Effector memory CD4-positive, alpha-beta T cell (primary cell): ENCODE results near the gene RAB39B.
"Not testable (repeated sequence)": the region's sequence is repeated elsewhere in the genome, so short reads cannot be mapped to it uniquely, and the experiment has no call there.

Source experiments
- DNase-seq, 3 donors: peaks; one replicate each; pipeline ENCODE4 v3.0.0-alpha.2; 2020
- H3K27ac ChIP-seq: 2 replicates; pipeline ENCODE4 v1.7.0; 2013; ENCODE audit warnings: mild to moderate bottlenecking, low read length, moderate library complexity; ENCODE audit not compliant: insufficient read depth, poor library complexity, severe bottlenecking
- H3K27me3 ChIP-seq: replicated peaks from 2 replicates; pipeline ENCODE4 v1.7.0; 2013; ENCODE audit warnings: mild to moderate bottlenecking, low read length; ENCODE audit not compliant: insufficient read depth, control insufficient read depth, poor library complexity, severe bottlenecking
- H3K36me3 ChIP-seq: 2 replicates; pipeline ENCODE4 v1.7.0; 2013; ENCODE audit warnings: mild to moderate bottlenecking, low read length, moderate library complexity; ENCODE audit not compliant: control insufficient read depth, insufficient read depth
- H3K4me1 ChIP-seq: 2 replicates; pipeline ENCODE4 v1.7.0; 2013; ENCODE audit warnings: low read length, mild to moderate bottlenecking; ENCODE audit not compliant: control insufficient read depth, insufficient read depth, poor library complexity, severe bottlenecking
- H3K4me3 ChIP-seq: 2 replicates; pipeline ENCODE4 v1.7.0; 2013; ENCODE audit warnings: low read length, low read depth, mild to moderate bottlenecking; ENCODE audit not compliant: insufficient read depth, poor library complexity, severe bottlenecking
- H3K9me3 ChIP-seq: 2 replicates; pipeline ENCODE4 v1.7.0; 2013; ENCODE audit warnings: mild to moderate bottlenecking, low read length, moderate library complexity; ENCODE audit not compliant: control insufficient read depth
- total RNA-seq, 3 donors: gene quantifications; one replicate each; lab custom pipeline; 2026; lab: John Stamatoyannopoulos, UW

Gene RAB39B, protein sequence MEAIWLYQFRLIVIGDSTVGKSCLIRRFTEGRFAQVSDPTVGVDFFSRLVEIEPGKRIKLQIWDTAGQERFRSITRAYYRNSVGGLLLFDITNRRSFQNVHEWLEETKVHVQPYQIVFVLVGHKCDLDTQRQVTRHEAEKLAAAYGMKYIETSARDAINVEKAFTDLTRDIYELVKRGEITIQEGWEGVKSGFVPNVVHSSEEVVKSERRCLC
- 9.1 to 13.4 (median 11.4) reads per million in 3 donors for total RNA-seq

DNA sequence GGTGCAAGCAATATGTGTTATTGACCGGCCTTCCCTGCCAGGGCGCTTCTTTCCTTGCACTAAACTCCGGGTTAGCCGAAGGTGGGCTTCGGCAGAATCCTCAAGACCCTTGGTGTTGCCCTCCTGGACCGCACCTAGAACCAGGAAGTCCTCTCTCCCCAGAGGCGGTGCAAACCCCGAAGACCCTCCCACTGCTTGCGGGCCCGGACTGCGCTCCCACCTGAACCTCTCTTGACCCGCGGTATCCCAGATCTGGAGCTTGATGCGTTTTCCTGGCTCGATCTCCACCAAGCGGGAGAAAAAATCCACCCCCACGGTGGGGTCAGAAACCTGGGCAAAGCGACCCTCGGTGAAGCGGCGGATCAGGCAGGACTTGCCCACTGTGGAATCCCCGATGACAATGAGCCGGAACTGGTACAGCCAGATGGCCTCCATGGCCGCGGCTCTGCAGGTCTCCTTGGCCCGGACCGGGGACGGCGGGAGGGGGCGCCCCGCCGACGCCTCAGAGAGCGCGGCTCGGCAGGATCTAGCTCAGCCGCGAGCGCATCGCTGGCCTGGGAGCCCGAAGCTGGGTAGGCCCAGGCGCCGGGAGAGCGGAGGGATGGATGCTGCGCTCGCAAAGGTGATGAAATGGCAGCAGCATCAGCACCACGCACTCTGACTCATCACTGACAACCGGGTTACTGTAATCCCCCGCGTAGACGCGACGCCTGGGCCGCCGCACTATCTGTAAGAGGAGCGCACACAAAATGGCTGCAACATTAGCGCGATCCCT is at the start of gene RAB39B:
Gene RAB39B (minus strand): TSS at position 638 of the 775 bp plus-strand sequence. CDS start 203 bp downstream, at position 435.
- H3K9me3 ChIP-seq = no peaks in the 10 kb centered on the region
- no peaks in the 10 kb centered on the region for H3K27me3 ChIP-seq
- H3K36me3 ChIP-seq = no peaks in the 10 kb centered on the region
- peak within 1 kb of the TSS; percentile 91 for H3K27ac ChIP-seq
- peak; percentile 28 to 54 (median 49) for DNase-seq
- H3K4me1 ChIP-seq = peaks cover 3% of the 10 kb centered on the region
- peak within 1 kb of the TSS; percentile 63 for H3K4me3 ChIP-seq

DNA sequence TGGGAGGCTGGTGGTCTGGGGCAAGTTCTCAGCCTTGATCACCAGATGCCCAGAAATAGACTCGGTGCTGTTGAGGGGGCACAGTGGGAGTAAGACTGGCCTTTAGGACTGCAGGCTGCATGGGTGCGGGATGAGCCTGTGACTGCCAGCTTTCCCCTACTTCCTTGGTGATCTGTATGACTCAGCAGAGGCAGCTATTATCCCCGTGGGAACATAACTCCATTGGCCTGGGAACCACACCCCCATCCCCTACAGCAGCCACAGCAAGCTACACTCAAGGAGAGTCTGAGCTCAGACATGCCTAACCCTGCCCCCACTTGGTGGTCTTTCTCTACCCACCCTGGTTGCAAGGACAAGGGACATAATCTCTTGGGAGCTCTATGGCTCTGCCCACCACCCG is 49.5 kb upstream of the RAB39B start:
- no peak for DNase-seq
- Histone ChIP-seq H3K4me3 (no peak overlapping the region), H3K9me3 (no peaks in the 10 kb centered on the region), H3K27me3 (no peaks in the 10 kb centered on the region), H3K36me3 (no peaks in the 10 kb centered on the region), H3K27ac (no peak overlapping the region), H3K4me1 (no peaks in the 10 kb centered on the region)

DNA sequence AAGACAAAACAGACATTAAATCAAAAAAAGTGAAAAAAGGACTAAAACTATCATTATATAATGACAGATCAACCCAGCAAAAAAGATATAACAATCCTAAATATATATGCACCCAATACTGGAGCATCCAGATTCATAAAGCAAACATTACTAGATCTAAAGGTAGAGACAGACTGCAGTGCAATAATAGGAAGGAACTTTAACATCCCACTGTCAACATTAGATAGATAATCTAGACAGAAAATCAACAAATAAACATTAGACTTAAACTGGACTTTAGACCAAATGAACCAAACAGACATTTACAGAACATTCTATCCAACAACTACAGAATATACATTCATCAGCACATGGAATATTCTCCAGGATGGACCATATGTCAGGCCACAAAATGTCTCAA is 29.5 kb upstream of the RAB39B start:
- H3K27ac ChIP-seq = no peak overlapping the region
- no peaks in the 10 kb centered on the region for H3K4me1 ChIP-seq
- H3K4me3 ChIP-seq = no peak overlapping the region
- H3K27me3 ChIP-seq = no peaks in the 10 kb centered on the region
- DNase-seq = no peak
- H3K36me3 ChIP-seq = no peaks in the 10 kb centered on the region
- no peaks in the 10 kb centered on the region for H3K9me3 ChIP-seq

DNA sequence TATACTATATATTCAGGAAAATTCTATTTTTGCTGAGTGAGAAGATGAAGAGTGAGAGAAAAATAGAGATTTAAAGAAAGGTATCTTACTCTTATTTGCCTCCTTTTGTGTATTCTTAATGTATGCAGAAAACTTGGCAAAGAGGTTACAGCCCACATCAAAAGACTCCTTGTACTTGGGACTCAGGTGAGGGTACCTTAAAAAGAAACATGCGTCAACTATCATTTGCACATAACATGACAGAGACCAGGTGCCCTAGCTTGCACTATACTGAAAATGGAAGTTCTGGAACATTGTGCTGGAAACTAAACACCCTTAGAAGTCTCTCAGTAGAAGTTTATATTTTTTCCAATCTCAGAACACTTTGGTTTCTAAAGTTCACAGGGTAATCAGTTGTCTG is 15.6 kb upstream of the RAB39B start:
- no peaks in the 10 kb centered on the region for H3K36me3 ChIP-seq
- H3K4me1 ChIP-seq = no peaks in the 10 kb centered on the region
- H3K9me3 ChIP-seq = no peaks in the 10 kb centered on the region
- no peaks in the 10 kb centered on the region for H3K27me3 ChIP-seq
- DNase-seq = no peak
- H3K4me3 ChIP-seq = no peak overlapping the region
- no peak overlapping the region for H3K27ac ChIP-seq

DNA sequence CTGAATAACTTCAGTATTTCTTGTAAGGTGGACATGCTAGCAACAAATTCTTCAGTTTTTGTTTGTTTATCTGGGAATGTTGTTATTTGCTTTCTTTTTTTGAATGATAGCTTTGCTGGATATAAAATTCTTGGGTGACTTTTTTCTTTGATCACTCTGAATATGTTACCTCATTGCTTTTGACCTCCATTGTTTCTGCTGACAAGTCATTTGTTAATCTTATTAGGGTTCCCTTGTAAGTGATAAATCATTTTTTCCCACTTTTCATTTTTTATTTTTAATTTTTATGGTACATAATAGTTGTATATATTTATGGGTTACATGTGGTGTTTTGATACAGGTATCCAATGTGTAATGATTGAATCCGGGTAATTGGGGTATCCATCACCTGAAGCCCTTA is 6.7 kb upstream of the RAB39B start:
- H3K27me3 ChIP-seq = no peaks in the 10 kb centered on the region

DNA sequence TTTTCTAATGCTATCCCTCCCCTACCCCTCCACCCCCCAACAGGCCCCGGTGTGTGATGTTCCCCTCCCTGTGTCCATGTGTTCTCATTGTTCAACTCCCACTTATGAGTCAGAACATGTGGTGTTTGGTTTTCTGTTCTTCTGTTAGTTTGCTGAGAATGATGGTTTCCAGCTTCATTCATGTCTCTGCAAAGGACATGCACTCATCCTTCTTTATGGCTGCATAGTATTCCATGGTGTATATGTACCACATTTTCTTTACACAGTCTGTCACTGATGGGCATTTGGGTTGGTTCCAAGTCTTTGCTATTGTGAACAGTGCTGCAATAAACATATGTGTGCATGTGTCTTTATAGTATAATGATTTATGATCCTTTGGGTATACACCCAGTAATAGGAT is 3.7 kb upstream of the RAB39B start:
- H3K27me3 ChIP-seq, H3K27ac ChIP-seq, H3K36me3 ChIP-seq, DNase-seq, H3K4me1 ChIP-seq, H3K4me3 ChIP-seq, H3K9me3 ChIP-seq: not testable (repeated sequence)

More for the DNA sequence above, 6.7 kb upstream of the RAB39B start:
- Histone ChIP-seq H3K4me3 (no peak overlapping the region), H3K27ac (no peak overlapping the region), H3K36me3 (no peaks in the 10 kb centered on the region), H3K9me3 (no peaks in the 10 kb centered on the region), H3K4me1 (no peaks in the 10 kb centered on the region)
- no peak for DNase-seq

DNA sequence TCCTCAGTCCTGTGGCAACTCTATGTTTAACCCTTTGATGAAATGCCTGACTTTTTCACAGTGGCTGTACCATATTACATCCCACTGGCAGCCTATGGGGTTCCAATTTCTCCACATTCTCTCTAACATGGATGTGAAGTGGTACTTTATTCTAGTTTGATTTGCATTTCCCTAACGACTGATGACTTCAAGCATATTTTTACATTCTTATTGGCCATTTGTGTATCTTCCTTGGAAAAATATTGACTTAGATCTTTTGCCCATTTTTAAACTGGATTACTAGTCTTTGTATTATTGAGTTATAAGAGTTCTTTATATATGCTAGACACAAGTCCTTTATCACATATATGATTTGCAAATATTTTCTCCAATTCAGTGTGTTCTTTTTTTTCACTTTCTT is 2.1 kb upstream of the RAB39B start:
- DNase-seq = no peak
- H3K36me3 ChIP-seq = no peaks in the 10 kb centered on the region
- H3K27ac ChIP-seq = no peak overlapping the region
- no peak overlapping the region for H3K4me3 ChIP-seq
- peaks cover under 1% of the 10 kb centered on the region for H3K4me1 ChIP-seq
- H3K27me3 ChIP-seq = no peaks in the 10 kb centered on the region
- H3K9me3 ChIP-seq = no peaks in the 10 kb centered on the region

DNA sequence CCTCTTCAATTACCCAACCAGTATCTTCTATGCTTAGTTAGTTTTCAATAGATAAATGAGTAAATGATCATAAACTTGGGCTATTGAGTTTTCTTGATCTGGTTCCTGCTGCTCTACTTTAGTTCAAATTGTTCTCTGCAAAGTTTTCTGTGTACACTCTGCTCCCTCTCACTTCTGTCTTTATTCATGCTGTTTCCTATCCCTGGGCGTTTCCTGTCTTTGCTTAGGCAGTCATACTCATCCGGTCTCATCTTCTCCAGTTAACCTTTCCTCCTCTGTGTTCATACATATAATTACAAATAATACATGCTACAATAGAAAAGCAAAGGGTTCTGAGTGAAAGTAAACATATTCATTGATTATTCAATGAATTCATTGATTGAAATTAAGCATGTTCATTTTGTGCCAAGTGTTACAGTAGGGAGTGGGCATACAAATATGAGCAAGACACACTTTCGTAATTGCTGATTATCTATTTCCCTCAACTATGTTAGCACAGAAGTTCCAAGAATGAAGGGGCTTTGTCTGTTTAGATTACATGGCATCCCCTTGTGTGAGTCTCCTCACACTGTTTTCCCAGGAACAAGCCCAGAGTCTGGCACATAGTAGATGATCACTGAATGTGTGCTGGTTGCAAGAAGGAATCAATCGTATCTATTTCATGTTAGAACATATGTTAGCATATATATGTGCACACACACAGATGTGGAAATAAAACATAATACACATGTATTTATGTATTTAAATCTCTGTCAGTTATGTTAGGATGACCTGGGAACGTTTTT is 1.1 kb downstream of the RAB39B start:
- Histone ChIP-seq H3K27me3 (no peaks in the 10 kb centered on the region), H3K4me1 (peaks cover 3% of the 10 kb centered on the region), H3K36me3 (no peaks in the 10 kb centered on the region), H3K9me3 (no peaks in the 10 kb centered on the region), H3K4me3 (peak overlapping the region; percentile 63), H3K27ac (peak overlapping the region; percentile 91)
- no peak for DNase-seq

DNA sequence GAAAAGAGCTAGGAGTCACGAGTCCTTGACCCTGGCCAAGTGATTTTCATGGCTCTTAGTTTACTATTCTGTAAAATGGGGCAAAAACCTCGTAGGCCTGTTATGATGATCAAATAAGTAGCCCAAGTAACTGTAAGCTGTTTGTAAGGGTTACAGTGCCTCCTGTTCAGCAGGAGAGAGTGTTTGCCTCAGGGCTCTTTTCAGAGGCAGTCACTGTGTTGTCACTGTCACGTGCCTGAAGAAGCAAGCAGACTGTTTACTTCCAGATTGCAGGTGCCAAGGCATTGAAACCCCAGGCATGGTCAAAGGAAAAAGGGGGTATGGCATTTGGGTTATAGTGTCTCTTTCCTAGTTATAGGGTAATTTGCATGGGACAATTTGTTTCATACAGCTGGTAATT is 4.5 kb downstream of the RAB39B start:
- peaks cover 3% of the 10 kb centered on the region for H3K4me1 ChIP-seq
- no peaks in the 10 kb centered on the region for H3K9me3 ChIP-seq
- H3K4me3 ChIP-seq = no peak overlapping the region
- no peaks in the 10 kb centered on the region for H3K36me3 ChIP-seq
- no peak for DNase-seq
- H3K27ac ChIP-seq = no peak overlapping the region
- no peaks in the 10 kb centered on the region for H3K27me3 ChIP-seq

DNA sequence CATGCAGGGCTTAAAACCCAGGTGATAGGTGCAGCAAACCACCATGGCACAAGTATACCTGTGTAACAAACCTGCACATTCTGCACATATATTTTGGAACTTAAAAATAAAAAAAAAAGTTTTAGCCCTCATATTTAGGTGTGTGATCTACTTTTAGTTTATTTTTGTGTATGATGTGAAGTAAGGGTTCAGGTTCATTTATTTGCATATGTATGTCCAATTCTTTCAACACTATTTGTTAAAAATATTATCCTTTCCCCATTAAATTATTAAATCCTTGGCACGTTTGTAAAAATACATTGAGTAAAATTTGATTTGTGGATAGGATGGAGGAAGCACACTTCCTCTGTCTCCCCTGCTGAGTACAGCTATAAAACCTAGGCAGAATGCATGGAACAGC is 12.9 kb downstream of the RAB39B start:
- no peak for DNase-seq
- H3K27ac ChIP-seq = no peak overlapping the region
- H3K36me3 ChIP-seq = no peaks in the 10 kb centered on the region
- no peak overlapping the region for H3K4me3 ChIP-seq
- H3K9me3 ChIP-seq = no peaks in the 10 kb centered on the region
- no peaks in the 10 kb centered on the region for H3K27me3 ChIP-seq
- no peaks in the 10 kb centered on the region for H3K4me1 ChIP-seq
